Activated T-cell treated with anti-CD3 and anti-CD28 coated beads, Interleukin-2, amount 50 U/mL, for 72 hours (primary cell): ENCODE measurements around the gene ARHGEF18. TPM values are rescaled to one million over a fixed set of nuclear protein-coding genes. Genes with fewer than 3 reads are reported as not detected.

Experiments used
- ATAC-seq, 2 donors: fragments of 150-1000 bp; cut with Tn5 transposase; replicated peaks in 1 of 2; 2 replicates each; pipeline ENCODE4 v1.10.0; 2021; ENCODE audit warnings: moderate library complexity in 2 of 2, mild to moderate bottlenecking in 1 of 2
- DNase-seq, 2 donors: peaks; one replicate each; pipeline ENCODE4 v3.0.0; 2021 to 2022; ENCODE audit warnings: mixed read lengths in 1 of 2
- H3K27ac Mint-ChIP-seq: one replicate; pipeline ENCODE4 v1.8.0; 2022; ENCODE audit warnings: mild to moderate bottlenecking, moderate library complexity, mixed read lengths
- H3K27me3 Mint-ChIP-seq: one replicate; pipeline ENCODE4 v1.8.0; 2022; ENCODE audit warnings: low read depth, mixed read lengths
- H3K36me3 Mint-ChIP-seq, 2 donors: one replicate each; pipeline ENCODE4 v1.8.0; 2022; ENCODE audit warnings: mixed read lengths in 2 of 2, mild to moderate bottlenecking in 1 of 2; ENCODE audit not compliant: insufficient read depth in 2 of 2
- H3K4me1 Mint-ChIP-seq: one replicate; pipeline ENCODE4 v1.8.0; 2022; ENCODE audit warnings: low read depth, mixed read lengths
- H3K4me3 Mint-ChIP-seq, 2 donors: one replicate each; pipeline ENCODE4 v1.8.0; 2022; ENCODE audit warnings: mild to moderate bottlenecking in 2 of 2, mixed read lengths in 2 of 2, moderate library complexity in 2 of 2
- H3K9me3 Mint-ChIP-seq, 2 donors: one replicate each; pipeline ENCODE4 v1.8.0; 2022; ENCODE audit warnings: mixed read lengths in 2 of 2
- total RNA-seq, 2 donors: library from RNA; stranded (reverse); gene quantifications; one replicate each; pipeline ENCODE4 v1.2.3, GENCODE V29; 2022

The ARHGEF18 gene
- total RNA-seq, 2 donors from 2014 or later = 32.8 to 42.7 TPM

GRCh38 chr19:7395360-7396066 is 46.8 kb downstream of the ARHGEF18 start:
- Mint-ChIP-seq H3K36me3 (peaks cover 0 to 3% of the 10 kb centered on the region in 2 donors), H3K4me3 (peak overlapping the region; percentile 92 to 97), H3K4me1 (peaks cover 42% of the 10 kb centered on the region), H3K27ac (peak overlapping the region; percentile 95), H3K9me3 (no peaks in the 10 kb centered on the region), H3K27me3 (no peaks in the 10 kb centered on the region)
- ATAC-seq (peak; percentile 36 to 39), DNase-seq (peak in 1 of 2 donors; percentile 7)

- peaks cover 2 to 3% of the 10 kb centered on the region in 2 donors for H3K36me3 Mint-ChIP-seq
- no peaks in the 10 kb centered on the region for H3K9me3 Mint-ChIP-seq
- no peaks in the 10 kb centered on the region for H3K27me3 Mint-ChIP-seq
- no peak overlapping the region for H3K27ac Mint-ChIP-seq
- peak overlapping the region in 1 of 2 donors; percentile 46 for H3K4me3 Mint-ChIP-seq
- ATAC-seq (no peak), DNase-seq (no peak)
- H3K4me1 Mint-ChIP-seq = peaks cover 42% of the 10 kb centered on the region
Observed at GRCh38 chr19:7397687-7398086, 49.0 kb downstream of the ARHGEF18 start.

Other genes with a start within 250 kb of the ARHGEF18 start
- gene INSR, start 54.5 kb upstream of the ARHGEF18 start, total RNA-seq = 1 to 10 TPM; 8.7 TPM
- gene PEX11G, start 140.1 kb downstream of the ARHGEF18 start, total RNA-seq = 1 to 10 TPM; 1.1 to 3.4 TPM
- 10 to 100 TPM; 13.6 to 14.1 TPM for gene ZNF358, start 167.2 kb downstream of the ARHGEF18 start, total RNA-seq
- gene MCOLN1, start 173.7 kb downstream of the ARHGEF18 start, total RNA-seq = 10 to 100 TPM in 1 of 2 donors, 1 to 10 TPM in 1; 9.5 to 11.8 TPM
- 100 to 1,000 TPM; 102 to 144 TPM for gene PNPLA6, start 186.8 kb downstream of the ARHGEF18 start, total RNA-seq
- 1 to 10 TPM; 1.7 to 2.0 TPM for gene CAMSAP3, start 246.9 kb downstream of the ARHGEF18 start, total RNA-seq